IPS DF 4.7 (cell line): ENCODE results near the gene LRIT3.

Experiments
- DNase-seq: peaks from one replicate; pipeline ENCODE4 v3.0.0-alpha.2; 2013; ENCODE audit warnings: low spot score; ENCODE audit errors: extremely low read depth

The LRIT3 gene, protein sequence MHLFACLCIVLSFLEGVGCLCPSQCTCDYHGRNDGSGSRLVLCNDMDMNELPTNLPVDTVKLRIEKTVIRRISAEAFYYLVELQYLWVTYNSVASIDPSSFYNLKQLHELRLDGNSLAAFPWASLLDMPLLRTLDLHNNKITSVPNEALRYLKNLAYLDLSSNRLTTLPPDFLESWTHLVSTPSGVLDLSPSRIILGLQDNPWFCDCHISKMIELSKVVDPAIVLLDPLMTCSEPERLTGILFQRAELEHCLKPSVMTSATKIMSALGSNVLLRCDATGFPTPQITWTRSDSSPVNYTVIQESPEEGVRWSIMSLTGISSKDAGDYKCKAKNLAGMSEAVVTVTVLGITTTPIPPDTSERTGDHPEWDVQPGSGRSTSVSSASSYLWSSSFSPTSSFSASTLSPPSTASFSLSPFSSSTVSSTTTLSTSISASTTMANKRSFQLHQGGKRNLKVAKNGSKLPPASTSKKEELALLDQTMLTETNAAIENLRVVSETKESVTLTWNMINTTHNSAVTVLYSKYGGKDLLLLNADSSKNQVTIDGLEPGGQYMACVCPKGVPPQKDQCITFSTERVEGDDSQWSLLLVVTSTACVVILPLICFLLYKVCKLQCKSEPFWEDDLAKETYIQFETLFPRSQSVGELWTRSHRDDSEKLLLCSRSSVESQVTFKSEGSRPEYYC

DNA sequence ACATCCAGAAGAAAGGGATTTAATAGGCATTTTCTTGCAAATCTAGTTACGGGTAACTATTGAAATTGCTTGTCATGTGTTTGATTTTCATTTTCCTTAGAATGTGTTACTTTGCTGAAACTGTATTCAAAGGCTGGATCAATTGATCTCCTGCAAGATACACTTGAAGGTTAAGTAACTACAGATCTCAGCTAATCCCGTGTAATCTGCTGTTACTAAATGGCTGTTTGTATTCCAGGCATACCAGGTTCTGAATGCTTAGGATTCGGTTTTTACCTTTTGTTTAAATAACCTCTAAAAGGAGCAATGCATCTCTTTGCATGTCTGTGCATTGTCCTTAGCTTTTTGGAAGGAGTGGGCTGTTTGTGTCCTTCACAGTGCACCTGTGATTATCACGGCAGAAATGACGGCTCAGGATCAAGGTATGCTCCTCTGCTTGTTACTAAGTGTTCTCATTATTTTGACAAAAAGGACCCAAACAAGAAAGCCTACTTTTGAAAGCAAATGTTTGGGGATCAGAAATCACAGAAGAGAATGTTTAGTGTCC is at the start of gene LRIT3:
LRIT3 (plus strand) TSS at position 212 of the 547 bp plus-strand sequence; CDS start at position 307, 95 bp downstream.
- DNase-seq = no peak

DNA sequence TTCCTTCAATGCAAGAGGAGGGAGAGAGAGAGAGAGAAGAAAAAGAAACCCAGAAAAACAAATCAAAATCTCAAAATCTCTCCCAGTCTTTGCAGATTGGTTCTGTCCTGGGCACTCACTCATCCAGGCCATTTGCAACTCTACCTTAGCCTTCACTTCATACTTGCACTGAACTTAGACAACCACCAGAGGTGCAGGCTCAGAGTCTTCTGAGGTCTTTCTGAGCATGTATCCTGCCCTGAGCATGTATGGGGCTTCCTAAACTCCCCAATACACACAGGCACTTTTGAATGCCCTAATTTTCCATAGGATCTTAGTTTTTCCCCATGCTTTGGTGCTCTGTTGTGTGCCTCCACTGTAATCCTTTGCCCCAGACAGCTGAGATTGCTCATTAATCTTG is 49.0 kb upstream of the LRIT3 start:
- DNase-seq = no peak

DNA sequence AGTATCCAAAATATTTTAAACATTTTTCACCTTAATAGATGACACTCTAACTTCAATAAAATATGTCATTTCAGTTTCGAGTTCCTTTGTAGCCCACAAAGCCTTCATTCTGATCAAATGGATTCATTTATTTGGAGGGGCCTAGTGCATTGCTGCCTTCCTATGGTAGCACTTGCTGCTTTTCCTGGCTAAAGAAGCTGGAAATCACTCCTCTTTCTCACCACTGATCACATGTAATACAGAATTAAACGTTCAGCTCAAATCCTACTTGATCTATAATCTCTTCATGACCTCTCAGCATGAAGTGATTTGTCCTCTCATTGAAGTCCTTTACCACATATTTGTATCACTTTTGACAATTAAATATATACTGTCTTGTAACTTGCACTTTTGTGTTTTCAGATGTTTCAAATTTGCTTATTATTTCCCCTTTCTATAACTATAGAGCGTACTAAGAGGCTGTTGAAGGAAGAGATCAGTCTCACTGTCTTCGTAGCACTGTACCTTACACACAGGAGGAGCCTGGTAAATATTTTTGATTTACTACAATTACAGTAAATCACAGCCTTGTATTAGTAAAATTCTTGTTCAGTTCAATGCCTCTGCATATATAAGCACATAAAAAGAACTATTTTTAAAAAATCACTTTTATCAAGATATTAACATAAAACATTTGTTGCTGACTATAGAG is 46.7 kb upstream of the LRIT3 start:
- no peak for DNase-seq

DNA sequence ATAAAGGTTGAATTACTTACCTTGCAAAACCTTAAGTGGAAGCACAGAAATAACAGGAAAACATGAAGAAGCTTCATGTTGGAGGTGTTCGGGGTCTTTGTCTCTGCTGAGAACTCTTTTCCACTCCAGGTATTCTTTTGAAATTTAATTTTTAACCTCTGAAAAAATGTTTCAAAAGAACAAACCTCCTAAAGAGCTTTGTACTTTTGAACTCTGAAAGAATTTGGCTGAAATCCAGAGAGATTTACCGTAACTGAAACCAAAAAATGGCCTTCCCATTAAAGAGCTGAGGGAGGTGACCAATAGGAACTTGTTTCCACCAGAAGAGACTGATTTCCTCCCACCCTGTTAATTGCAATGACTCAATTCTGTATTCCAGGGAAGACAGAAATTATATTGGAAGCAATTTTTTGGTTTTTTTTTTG is 46.0 kb upstream of the LRIT3 start, which contains the start of gene CFI:
CFI (minus strand) TSS at position 105 of the 425 bp plus-strand sequence; CDS start at position 77, 28 bp downstream.
- no peak for DNase-seq

DNA sequence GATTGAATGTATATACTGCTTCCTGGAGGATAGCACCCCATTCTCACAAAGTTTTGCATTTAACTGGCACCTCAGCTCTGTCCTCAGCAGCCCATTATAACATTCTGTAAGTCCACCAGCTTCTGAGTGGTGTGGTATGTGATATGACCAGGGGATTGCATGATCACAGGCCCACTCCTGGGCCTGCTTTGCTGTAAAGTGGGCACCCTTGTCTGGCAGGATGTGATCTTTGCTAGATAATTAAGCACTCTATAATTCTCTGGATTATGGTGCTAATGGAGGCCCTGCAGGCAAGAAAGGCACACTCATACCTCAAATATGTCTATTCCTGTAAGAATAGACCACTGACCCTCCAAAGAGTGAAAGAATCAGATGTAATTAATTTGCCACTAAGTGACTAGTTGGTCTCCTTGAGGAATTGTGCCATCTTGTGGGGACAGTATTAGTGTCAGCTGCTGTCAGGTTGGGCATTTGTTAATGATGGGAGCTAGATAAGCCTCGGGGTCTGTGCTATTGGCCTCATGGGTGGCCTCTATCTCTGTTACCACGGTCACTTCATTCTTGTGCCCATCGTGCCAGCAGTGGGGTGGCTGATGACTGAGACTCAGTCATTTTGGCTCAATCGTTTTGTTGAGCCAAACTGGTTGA is 43.9 kb upstream of the LRIT3 start:
- no peak for DNase-seq

DNA sequence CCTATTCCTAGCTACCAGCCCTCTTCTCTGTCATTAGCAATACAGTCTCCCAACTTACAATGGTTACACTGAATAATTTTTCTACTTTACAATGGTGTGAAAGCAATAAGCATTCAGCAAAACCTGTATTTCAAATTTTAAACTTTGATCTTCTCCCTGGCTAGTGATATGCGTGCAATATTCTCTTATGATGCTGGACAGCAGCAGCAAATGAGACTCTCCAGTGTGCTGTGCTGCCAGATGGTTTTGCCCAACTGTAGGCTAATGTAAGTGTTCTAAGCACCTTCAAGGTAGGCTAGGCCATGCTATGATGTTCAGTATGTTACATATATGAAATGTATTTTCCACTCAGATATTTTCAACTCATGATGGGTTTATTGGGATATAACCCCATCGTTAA is 38.3 kb upstream of the LRIT3 start:
- no peak for DNase-seq

DNA sequence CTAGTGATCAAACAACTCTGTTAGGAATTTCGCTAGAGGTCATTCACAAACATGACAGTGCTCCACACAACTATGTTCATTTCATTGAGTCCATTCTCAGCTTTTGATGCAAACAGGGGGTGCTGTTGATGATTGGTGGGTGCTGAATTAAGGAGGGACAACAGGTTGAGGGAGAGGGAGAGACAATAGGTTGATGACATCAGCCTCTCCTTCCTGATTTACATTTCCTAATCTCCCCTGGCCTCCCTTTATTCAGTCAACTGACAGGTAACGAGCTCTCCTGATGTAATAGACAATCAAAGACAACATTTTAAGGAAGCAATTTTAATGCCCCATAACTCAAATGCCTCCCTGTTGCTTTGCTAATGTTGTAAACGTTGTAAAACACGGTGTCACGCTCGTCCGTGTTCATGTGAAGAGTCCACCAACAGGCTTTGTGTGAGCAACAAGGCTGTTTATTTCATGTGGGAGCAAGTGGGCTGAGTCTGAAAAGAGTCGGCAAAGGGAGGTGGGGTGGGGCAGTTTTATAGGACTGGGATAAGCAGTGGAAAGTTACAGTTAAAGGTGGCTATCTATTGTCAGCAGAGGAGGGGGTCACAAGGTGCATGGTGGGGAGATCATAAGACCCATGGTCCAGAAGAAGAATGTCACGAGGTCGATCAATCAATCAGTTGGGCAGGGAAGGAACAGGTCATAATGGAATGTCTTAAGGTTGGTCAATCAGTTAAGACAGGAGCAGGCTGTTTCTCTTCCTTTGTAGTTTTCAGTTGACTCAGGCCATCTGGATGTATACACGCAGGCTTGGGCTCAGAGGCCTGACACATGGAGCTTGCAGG is 37.1 kb upstream of the LRIT3 start:
- no peak for DNase-seq

DNA sequence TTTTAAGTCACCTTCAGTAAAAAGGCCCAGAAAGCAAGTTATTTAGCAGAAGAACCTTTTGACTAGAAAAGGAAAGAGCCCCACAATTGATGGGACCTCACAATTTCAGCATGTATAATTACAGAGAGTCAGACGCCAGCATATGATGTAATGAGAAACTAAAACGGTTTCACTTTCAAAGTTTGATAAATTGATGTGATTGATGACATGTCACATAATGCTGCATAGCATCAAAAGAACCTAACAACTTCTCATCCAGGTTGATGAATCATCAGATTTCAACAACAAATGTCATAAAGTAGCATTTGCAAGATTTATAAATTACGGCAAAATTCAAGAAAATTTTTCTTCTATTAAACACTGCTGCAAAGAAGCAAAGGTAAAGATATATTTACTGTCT is 36.2 kb upstream of the LRIT3 start:
- DNase-seq = no peak

DNA sequence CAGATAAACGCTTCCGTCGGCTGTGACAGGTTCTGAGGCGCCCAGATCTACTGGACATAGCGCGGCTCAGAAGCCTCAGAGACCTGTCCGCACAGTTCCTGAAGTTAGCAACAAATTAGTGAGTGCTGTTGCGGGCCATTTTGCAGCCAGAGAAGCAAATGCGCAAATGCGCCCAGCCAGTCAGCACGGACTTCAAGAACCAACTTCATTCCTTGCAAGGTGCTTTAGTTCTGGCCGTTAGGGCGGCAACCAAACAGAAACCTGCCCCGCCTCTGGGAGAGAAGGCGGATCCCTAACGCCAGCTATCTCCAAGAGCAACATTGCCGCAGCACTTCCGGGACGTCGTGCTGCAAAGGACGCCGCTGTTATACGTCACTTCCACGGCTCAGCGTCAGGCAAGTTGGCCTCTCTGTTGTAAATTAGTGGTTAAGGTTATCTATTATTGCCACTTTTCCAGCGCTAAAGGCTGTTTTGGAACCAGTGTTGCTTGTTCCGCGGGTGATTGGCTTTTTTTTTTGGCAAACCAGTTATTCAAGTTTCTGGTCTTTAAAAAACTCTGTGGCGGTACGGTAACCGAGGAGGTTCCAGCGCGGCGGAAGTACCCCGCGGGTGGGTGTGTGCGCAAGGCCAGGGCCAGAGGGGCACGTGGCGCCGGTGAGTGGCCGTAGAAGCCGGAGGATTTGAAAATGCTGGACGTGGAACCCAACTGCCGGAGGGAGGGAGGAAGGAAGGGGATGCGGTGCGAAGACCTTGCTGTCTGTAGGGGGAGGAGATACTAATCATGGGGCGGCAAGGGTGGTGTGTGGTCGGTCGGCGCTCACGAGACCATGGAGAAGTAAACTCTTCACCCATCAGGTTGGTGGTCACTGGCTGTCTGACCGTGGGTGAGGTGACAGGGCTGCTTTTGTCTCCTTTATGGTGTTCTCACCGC is 32.5 kb upstream of the LRIT3 start, which contains the start of gene GAR1:
GAR1 (plus strand) TSS at position 612 of the 931 bp plus-strand sequence. CDS start 403 bp downstream, outside the sequence.
- peak; percentile 92 for DNase-seq

DNA sequence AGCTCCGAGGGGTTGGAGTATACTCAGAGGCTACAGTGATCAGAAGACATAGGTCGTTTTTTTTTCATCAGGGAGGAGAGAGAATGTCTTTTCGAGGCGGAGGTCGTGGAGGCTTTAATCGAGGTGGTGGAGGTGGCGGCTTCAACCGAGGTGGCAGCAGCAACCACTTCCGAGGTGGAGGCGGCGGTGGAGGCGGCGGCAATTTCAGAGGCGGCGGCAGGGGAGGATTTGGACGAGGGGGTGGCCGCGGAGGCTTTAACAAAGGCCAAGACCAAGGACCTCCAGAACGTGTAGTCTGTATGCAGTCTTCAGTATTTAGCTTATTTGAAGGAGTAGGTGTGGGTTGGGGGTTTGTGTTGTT is 31.8 kb upstream of the LRIT3 start:
- DNase-seq = no peak

DNA sequence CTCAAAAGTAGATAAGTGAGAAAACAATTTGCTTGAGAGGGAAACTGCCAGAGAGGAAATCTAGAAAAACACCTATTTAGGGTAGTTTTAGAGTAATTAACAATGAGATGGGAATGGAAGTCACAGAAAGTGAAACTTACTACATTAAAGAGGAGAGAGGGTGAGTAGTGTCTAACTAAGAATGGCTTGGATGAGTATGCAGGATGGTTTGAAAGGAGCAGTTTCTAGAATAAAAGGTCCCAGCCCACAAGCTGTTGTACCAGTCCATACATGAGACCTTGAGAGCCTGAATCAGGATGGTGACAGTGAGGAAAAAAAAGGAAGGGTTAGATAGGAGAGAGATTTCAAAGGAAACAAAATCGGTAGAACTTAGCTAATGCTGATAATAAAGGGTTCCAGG is 31.0 kb upstream of the LRIT3 start:
- no peak for DNase-seq

DNA sequence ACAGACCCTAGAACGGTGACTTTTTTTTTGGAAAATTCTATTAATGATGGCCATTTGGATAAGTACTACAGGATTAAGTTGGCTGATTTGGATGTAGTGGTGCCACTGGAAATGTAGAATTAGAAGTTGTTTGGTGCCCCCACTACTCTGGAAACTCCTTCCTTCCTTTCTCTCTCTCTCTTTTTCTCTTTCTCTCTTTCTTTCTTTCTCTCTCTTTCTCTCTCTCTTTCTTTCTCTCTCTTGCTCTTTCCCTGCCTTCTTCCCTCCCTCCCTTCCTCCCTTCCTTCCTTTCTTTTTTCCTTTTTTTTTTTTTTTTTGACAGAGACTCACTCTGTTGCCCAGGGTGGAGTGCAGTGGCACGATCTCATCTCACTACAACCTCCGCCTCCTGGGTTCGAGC is 29.6 kb upstream of the LRIT3 start:
- no peak for DNase-seq

DNA sequence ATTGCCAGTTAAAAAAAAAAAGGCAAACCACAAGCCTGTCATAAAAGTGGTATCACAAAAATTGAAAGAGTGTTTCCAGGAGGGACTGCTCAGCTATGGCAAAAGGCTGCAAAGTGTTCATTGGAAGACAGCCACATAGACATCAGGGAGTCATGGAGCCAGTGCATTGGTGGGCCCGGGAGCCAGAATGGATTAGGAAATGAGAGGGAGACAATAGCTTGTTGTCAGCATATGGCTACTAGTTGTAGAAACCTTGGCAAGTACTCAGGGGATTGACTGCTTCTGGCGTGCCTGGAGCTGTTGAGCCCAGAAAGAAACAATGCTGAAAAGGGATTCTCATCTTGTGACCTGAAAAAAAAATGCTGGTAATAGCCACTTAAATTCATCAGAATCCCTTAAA is 27.3 kb upstream of the LRIT3 start:
- no peak for DNase-seq

DNA sequence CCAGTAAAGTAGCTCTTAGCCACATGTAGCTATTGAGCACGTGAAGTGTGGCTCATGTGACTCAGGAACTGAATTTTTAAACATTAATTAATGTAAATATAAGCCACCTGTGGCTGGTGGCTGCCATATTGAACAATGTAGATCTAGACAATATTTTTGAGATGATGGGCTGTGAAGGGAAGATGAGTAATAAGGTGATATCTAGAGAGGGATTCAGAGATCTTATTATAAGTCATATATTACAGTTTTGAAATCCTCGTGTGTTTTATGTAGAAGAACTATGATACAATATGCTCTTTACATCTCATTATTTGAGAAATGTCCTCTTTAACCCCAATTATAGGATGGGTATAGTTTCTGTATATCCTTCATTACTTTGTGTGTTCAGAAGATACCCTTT is 26.7 kb upstream of the LRIT3 start:
- no peak for DNase-seq

DNA sequence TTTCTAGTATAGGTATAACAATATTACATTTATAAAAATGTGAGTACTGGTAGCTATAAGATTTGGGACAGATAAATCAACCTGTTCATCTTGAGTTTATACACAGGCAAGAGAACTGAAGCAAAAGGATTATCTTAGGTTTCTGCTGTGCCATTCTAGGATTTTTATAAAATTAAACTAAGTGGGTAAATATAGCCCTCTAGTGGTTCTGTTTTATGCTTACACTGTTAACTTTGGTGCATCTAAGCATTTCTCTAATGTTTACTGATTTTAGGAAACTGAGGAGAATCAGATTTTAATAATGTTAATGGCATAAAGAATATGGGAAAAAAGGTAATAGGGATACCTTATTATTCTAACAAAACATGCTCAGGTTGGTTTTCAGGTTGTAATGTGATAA is 21.2 kb upstream of the LRIT3 start:
- DNase-seq = no peak

DNA sequence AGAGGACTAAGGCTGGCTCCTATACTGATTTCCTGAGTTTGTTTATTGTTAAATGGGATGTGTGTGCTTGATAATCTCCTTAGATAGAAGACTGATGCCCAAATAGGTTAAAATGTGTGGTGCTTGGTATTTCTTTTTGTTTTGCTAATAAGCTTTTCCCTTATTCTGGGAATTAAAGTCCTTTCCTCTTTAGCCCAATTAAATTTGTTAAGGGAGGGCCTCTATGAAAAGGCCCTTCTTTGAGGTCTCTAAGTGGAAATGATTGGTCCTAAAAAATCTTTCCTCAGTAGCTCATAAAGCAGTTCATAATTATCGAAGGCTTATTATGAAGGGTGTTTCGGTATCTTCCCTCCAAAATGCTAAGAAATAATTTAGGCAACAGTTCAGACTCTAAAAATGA is 20.2 kb upstream of the LRIT3 start, which contains the start of gene RRH:
RRH (plus strand) TSS at position 301 of the 400 bp plus-strand sequence; CDS start at position 357, 56 bp downstream.
- no peak for DNase-seq

DNA sequence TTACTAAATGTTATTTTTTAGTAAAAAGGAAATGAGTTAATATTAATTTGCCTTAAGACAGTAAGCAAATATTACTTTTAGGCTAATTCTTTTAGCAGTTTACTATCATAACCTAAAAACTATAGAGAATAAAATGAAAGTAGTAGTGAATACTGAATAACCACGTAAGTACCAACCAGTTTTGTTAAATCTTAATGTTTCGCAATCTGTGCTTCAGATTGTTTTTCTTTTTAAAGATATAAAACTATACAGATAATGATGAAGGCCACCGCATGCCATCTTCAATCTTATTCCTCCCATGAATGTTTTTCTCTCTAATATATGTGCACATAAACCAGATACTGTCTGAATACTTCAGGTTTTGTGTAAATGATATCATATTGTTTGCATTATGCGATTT is 14.2 kb upstream of the LRIT3 start:
- DNase-seq = no peak

DNA sequence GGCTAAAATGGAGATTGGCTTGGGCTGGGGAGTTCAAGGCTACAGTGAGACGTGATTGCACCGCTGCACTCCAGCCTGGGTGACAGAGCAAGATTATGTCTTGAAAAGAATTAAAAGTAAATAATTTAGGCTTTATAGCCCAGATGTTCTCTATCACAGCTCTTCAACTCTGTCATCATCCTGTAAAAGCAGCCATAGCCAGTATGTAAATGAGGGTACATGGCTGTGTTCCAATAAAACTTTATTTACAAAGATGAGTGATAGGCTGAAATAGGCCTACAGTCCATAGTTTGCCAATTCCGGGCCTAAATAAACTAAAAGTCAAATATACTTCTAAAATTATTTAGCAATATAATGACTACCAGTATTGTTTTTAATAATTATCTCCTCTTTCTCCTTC is 10.9 kb upstream of the LRIT3 start:
- no peak for DNase-seq

DNA sequence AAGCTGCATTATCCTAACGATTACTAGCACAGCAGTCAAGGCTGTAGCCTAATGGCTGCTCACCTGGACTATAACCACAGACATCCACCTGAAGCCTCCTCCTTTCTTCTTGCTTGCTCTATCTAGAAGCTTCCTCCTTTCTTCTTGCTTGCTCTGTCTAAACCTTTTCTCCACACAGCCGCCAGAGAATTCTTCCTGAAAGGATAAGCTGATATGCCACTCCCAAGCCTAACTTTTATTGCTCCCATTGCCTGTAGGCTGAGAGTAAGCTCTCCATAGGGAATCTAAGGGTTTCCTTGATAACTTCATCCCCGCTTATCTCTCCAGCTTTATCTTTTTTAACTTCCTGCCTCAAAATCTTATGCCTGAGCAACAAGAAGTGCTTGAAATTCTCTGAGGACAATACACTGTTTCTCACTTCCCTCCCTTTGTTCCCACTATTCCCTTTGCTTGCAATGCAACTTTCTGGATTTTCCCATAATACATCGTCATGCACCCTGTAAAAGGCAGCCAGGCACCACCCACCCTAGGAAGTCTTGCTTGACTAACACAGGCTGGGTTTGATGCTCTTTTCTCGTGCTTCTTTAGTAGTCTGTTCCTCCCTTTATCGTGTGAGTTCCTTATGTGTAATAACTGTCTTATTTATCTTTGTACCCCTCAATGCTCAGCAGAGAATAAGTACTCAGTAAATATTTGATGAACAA is 1.4 kb upstream of the LRIT3 start:
- DNase-seq = no peak
